NCI-H1105 treated with DMSO at 0.1 percent for 48 hours (cell line): ENCODE measurements around the gene DIP2C.
"Not testable (repeated sequence)": the region's sequence is repeated elsewhere in the genome, so short reads cannot be mapped to it uniquely, and the experiment has no call there.

Experiments
- DNase-seq: peaks from one replicate; lab custom pipeline; 2025; lab: John Stamatoyannopoulos, UW

The DIP2C gene

GRCh38 chr10:660970-661596 lies 28.4 kb downstream of the DIP2C start:
- DNase-seq: no peak

- no peak for DNase-seq
Observed at GRCh38 chr10:660413-660969, 29.0 kb downstream of the DIP2C start.

GRCh38 chr10:659688-660141 lies 29.8 kb downstream of the DIP2C start:
- no peak for DNase-seq

- DNase-seq: not testable (repeated sequence)
Observed at GRCh38 chr10:657816-658350, 31.6 kb downstream of the DIP2C start.

GRCh38 chr10:656883-657282 lies 32.6 kb downstream of the DIP2C start:
- no peak for DNase-seq

GRCh38 chr10:655184-655583 lies 34.3 kb downstream of the DIP2C start:
- no peak for DNase-seq

GRCh38 chr10:654647-654996 lies 34.8 kb downstream of the DIP2C start:
- no peak for DNase-seq

- DNase-seq: no peak
Observed at GRCh38 chr10:653991-654646, 35.3 kb downstream of the DIP2C start.

- DNase-seq: not testable (repeated sequence)
Observed at GRCh38 chr10:652832-653459, 36.5 kb downstream of the DIP2C start.

GRCh38 chr10:652233-652632 lies 37.2 kb downstream of the DIP2C start:
- no peak for DNase-seq

- no peak for DNase-seq
Observed at GRCh38 chr10:651692-652091, 37.8 kb downstream of the DIP2C start.

GRCh38 chr10:650886-651615 lies 38.4 kb downstream of the DIP2C start:
- no peak for DNase-seq

- DNase-seq: peak; percentile 20
Observed at GRCh38 chr10:650441-650851, 39.0 kb downstream of the DIP2C start.

- peak; percentile 59 for DNase-seq
Observed at GRCh38 chr10:649798-650440, 39.5 kb downstream of the DIP2C start.

GRCh38 chr10:649445-649797 lies 40.0 kb downstream of the DIP2C start:
- DNase-seq: no peak

- DNase-seq: not testable (repeated sequence)
Observed at GRCh38 chr10:647019-647418, 42.4 kb downstream of the DIP2C start.

GRCh38 chr10:646118-646524 lies 43.3 kb downstream of the DIP2C start:
- DNase-seq: no peak

- DNase-seq: no peak
Observed at GRCh38 chr10:644943-645334, 44.5 kb downstream of the DIP2C start.

- DNase-seq: no peak
Observed at GRCh38 chr10:644076-644942, 45.2 kb downstream of the DIP2C start.

- no peak for DNase-seq
Observed at GRCh38 chr10:642186-642890, 47.1 kb downstream of the DIP2C start.
